ENCODE data around the gene HDGFL2.
"Not testable (repeated sequence)": the region's sequence is repeated elsewhere in the genome, so short reads cannot be mapped to it uniquely, and the experiment has no call there.

The HDGFL2 gene

GRCh38 chr19:4536798-4537197 lies 64.7 kb downstream of the HDGFL2 start:
- no peak for DNase-seq (ENCODE audit: low read depth)

GRCh38 chr19:4537953-4538600 lies 66.0 kb downstream of the HDGFL2 start:
- DNase-seq (ENCODE audit: low read depth) = no peak

- DNase-seq (ENCODE audit: low read depth) = no peak
Observed at GRCh38 chr19:4538601-4538954, 66.5 kb downstream of the HDGFL2 start.

GRCh38 chr19:4539169-4539692 lies 67.1 kb downstream of the HDGFL2 start:
- no peak for DNase-seq (ENCODE audit: low read depth)

GRCh38 chr19:4539693-4540581 lies 67.8 kb downstream of the HDGFL2 start, which contains the start of gene LRG1:
Gene LRG1 (minus strand): TSS chr19:4540036. CDS start chr19:4540013, 23 bp downstream.
- DNase-seq (ENCODE audit: low read depth) = no peak

GRCh38 chr19:4541114-4541805 lies 69.2 kb downstream of the HDGFL2 start:
- no peak for DNase-seq (ENCODE audit: low read depth)

GRCh38 chr19:4541806-4542145 lies 69.7 kb downstream of the HDGFL2 start:
- DNase-seq (ENCODE audit: low read depth) = not testable (repeated sequence)

GRCh38 chr19:4542896-4543841 lies 71.1 kb downstream of the HDGFL2 start:
- DNase-seq (ENCODE audit: low read depth) = no peak

GRCh38 chr19:4543842-4544647 lies 71.9 kb downstream of the HDGFL2 start:
- no peak for DNase-seq (ENCODE audit: low read depth)

GRCh38 chr19:4547303-4548237 lies 75.5 kb downstream of the HDGFL2 start:
- DNase-seq (ENCODE audit: low read depth) = peak; percentile 21

GRCh38 chr19:4548238-4548584 lies 76.1 kb downstream of the HDGFL2 start:
- DNase-seq (ENCODE audit: low read depth) = no peak

- DNase-seq (ENCODE audit: low read depth) = no peak
Observed at GRCh38 chr19:4550018-4550417, 77.9 kb downstream of the HDGFL2 start.

GRCh38 chr19:4550479-4551050 lies 78.5 kb downstream of the HDGFL2 start:
- no peak for DNase-seq (ENCODE audit: low read depth)

All from activated T-cell treated with anti-CD3 and anti-CD28 coated beads for 48 hours (primary cell).